K562 (cell line): Measurements from ENCODE around the gene RAP1GAP2. TPM values are rescaled to one million over a fixed set of nuclear protein-coding genes. Genes with fewer than 3 reads are reported as not detected.

Experiments
- ATAC-seq: fragments of 200-7000 bp; cut with Tn5 transposase; 3 replicates; pipeline ENCODE4 v1.9.1; 2020; ENCODE audit warnings: moderate library complexity
- BruUV-seq: library from RNA; stranded (reverse); fragments of 400-500 nt; replicated peaks from 2 replicates; lab custom pipeline; 2021; lab: Mats Ljungman, UMichigan
- CTCF ChIA-PET: fragments of 300-600 bp; formaldehyde crosslinking; extraction: SDS; loops from one replicate; lab custom pipeline; 2021; ENCODE audit warnings: low intra/inter-chr PET ratio; lab: Yijun Ruan, JAX
- POLR2A ChIA-PET: fragments of 300-600, 350-650 bp; sonication (Branson Sonifier 250); formaldehyde crosslinking; extraction: SDS; loops from one replicate; lab custom pipeline; 2021; ENCODE audit warnings: antibody characterized with exemption, inconsistent platforms; lab: Yijun Ruan, JAX
- DNase-seq, 4 experiments: peaks; one replicate each; pipeline versions ENCODE4 v3.0.0 to v3.0.0-alpha.2; 2011 to 2018; ENCODE audit warnings: low spot score in 3 of 4, mixed read lengths in 3 of 4; ENCODE audit errors: extremely low read depth in 1 of 4
- FAIRE-seq: peaks from 2 replicates; lab custom pipeline; 2011; peaks lifted over from hg19 to GRCh38; lab: Jason Lieb, UNC
- H2AFZ ChIP-seq: 2 replicates; pipeline ENCODE4 v1.6.0; 2011; ENCODE audit warnings: low read depth, low read length, control low read depth, inconsistent platforms
- H3K27ac ChIP-seq: fragments of 200-600 bp; 3 replicates; pipeline ENCODE4 v1.8.0; 2011; ENCODE audit warnings: low read depth, mild to moderate bottlenecking, control low read depth, inconsistent platforms, low read length, moderate library complexity, mixed read lengths; ENCODE audit errors: extremely low read depth
- H3K27me3 ChIP-seq, 2 experiments: fragments of 300-600 bp in 1 of 2; 2 replicates in 1 of 2; 3 replicates in 1 of 2; pipeline versions ENCODE4 v1.6.0 to v1.8.0; 2011; ENCODE audit warnings: inconsistent platforms in 2 of 2, low read length in 2 of 2, mild to moderate bottlenecking in 1 of 2, mixed read lengths in 1 of 2, moderate library complexity in 1 of 2; ENCODE audit not compliant: control insufficient read depth in 2 of 2, insufficient read depth in 2 of 2
- H3K36me3 ChIP-seq: fragments of 300-600 bp; 3 replicates; pipeline ENCODE4 v1.8.0; 2011; ENCODE audit warnings: mild to moderate bottlenecking, low read length, inconsistent platforms; ENCODE audit not compliant: control insufficient read depth, insufficient read depth
- H3K4me1 ChIP-seq, 2 experiments: fragments of 200-600 bp in 1 of 2; replicated peaks in 1 of 2; 2 replicates in 1 of 2; 3 replicates in 1 of 2; pipeline versions ENCODE4 v1.5.1 to v1.8.0; 2011; ENCODE audit warnings: inconsistent platforms in 2 of 2, low read length in 2 of 2, mild to moderate bottlenecking in 1 of 2, mixed read lengths in 1 of 2, moderate library complexity in 1 of 2; ENCODE audit not compliant: control insufficient read depth in 2 of 2, insufficient read depth in 2 of 2
- H3K4me2 ChIP-seq: 2 replicates; pipeline ENCODE4 v1.6.1; 2011; ENCODE audit warnings: low read length, control low read depth, inconsistent platforms, mixed read lengths; ENCODE audit not compliant: insufficient read depth
- H3K4me3 ChIP-seq: fragments of 200-600 bp; sonication (generic), shearing (Covaris generic); 2 replicates; pipeline ENCODE4 v1.5.1; 2016; ENCODE audit warnings: control low read depth, inconsistent platforms
- H3K79me2 ChIP-seq: fragments of 200-600 bp; 3 replicates; pipeline ENCODE4 v1.8.0; 2011; ENCODE audit warnings: low read length, inconsistent platforms; ENCODE audit not compliant: control insufficient read depth, insufficient read depth
- H3K9ac ChIP-seq, 2 experiments: 2 replicates each; pipeline versions ENCODE4 v1.6.0 to v1.6.1; 2011; ENCODE audit warnings: low read depth in 2 of 2, low read length in 2 of 2, control low read depth in 1 of 2, inconsistent platforms in 1 of 2, mild to moderate bottlenecking in 1 of 2, mixed read lengths in 1 of 2; ENCODE audit not compliant: insufficient read depth in 1 of 2
- H3K9me1 ChIP-seq: one replicate; pipeline ENCODE4 v1.6.0; 2011; ENCODE audit warnings: inconsistent platforms, mild to moderate bottlenecking, low read length, moderate library complexity; ENCODE audit not compliant: control insufficient read depth, insufficient read depth
- H3K9me3 ChIP-seq: replicated peaks from 2 replicates; pipeline ENCODE4 v1.5.1; 2011; ENCODE audit warnings: low read depth, low read length, inconsistent platforms; ENCODE audit not compliant: control insufficient read depth, insufficient read depth
- H4K20me1 ChIP-seq: replicated peaks from 2 replicates; pipeline ENCODE4 v1.6.1; 2011; ENCODE audit warnings: low read length, inconsistent platforms, mixed read lengths; ENCODE audit not compliant: control insufficient read depth, insufficient read depth
- DMBX1 ChIP-seq: fragments of 250-450 bp; sonication (Bioruptor Pico); IDR thresholded peaks from 2 replicates; pipeline ENCODE4 v1.8.0; 2022; ENCODE audit warnings: inconsistent platforms, mild to moderate bottlenecking, moderate library complexity, borderline replicate concordance
- MEF2D ChIP-seq: conservative IDR thresholded peaks from 2 replicates; pipeline ENCODE4 v1.6.1; 2016; ENCODE audit warnings: low read depth, missing genetic modification characterization, missing compliant biosample characterization
- MLLT1 ChIP-seq, 2 experiments: fragments of 450-650 bp; IDR thresholded peaks; 2 replicates each; pipeline ENCODE4 v1.6.1; 2016
- MYBL2 ChIP-seq, 2 experiments: fragments of 450-650 bp in 1 of 2; sonication (generic) in 1 of 2; formaldehyde crosslinking in 1 of 2; IDR thresholded peaks; 2 replicates each; pipeline versions ENCODE4 v1.6.1 to v1.8.1; 2017 to 2022; ENCODE audit warnings: borderline replicate concordance in 1 of 2, inconsistent platforms in 1 of 2, low read depth in 1 of 2, mild to moderate bottlenecking in 1 of 2, missing genetic modification reagents in 1 of 2, moderate library complexity in 1 of 2
- NRF1 ChIP-seq, 2 experiments: fragments of 450-650 bp; IDR thresholded peaks in 1 of 2; conservative IDR thresholded peaks in 1 of 2; 2 replicates each; pipeline ENCODE4 v1.6.1; 2014; ENCODE audit warnings: mild to moderate bottlenecking in 2 of 2
- RB1 ChIP-seq: fragments of 450-650 bp; IDR thresholded peaks from 2 replicates; pipeline ENCODE4 v1.6.1; 2017; ENCODE audit warnings: low read depth, mild to moderate bottlenecking
- ZC3H11A ChIP-seq: IDR thresholded peaks from 2 replicates; pipeline ENCODE4 v1.6.1; 2012; ENCODE audit warnings: low read depth, low read length, improper control_type of control experiment
- ZFP1 ChIP-seq: fragments of 450-650 bp; formaldehyde crosslinking; IDR thresholded peaks from 2 replicates; pipeline ENCODE4 v1.4.0; 2020; ENCODE audit warnings: mild to moderate bottlenecking, mixed read lengths
- WGBS: fragments of 100-300 bp; shearing (Covaris generic); methylation state at CpG from one replicate; pipeline ENCODE4 v1.1.6; 2016; ENCODE audit warnings: low coverage, mixed read lengths; ENCODE audit not compliant: insufficient coverage; ENCODE audit errors: missing lambda C conversion rate; 5-methylcytosine and 5-hydroxymethylcytosine counted together
- in situ Hi-C: fragments of 300-500 bp; cut with MboI; formaldehyde crosslinking; loops from 4 replicates; pipeline ENCODE4 v1.15.0; 2018; ENCODE audit warnings: inconsistent platforms, mixed read lengths
- intact Hi-C: fragments of 100-400 bp; cut with micrococcal nuclease; formaldehyde crosslinking; loops from 2 replicates; pipeline ENCODE4 v1.14.2; 2022
- polyA plus RNA-seq, 8 experiments: library from polyadenylated mRNA; depleted of rRNA in 4 of 8; stranded (reverse) in 5 of 8; unstranded in 3 of 8; fragments of >200 nt; fragmentation: Nextera tagmentation in 2 of 8; fragmentation: Illumina TruSeq in 1 of 8; extraction: Ambion mirVana in 2 of 8; extraction: Trizol in 1 of 8; gene quantifications; 2 replicates each; pipeline versions ENCODE4 v1.2.1 to v1.2.3, GENCODE V29; 2011 to 2014; ENCODE audit warnings: inconsistent platforms in 1 of 8, missing spikeins in 1 of 8
- total RNA-seq, 7 experiments: library from RNA; depleted of rRNA in 6 of 7; stranded (reverse); fragments of >200 nt in 6 of 7; fragmentation: Illumina TruSeq in 2 of 7; extraction: Trizol in 2 of 7; gene quantifications; 2 replicates each; pipeline versions ENCODE4 v1.2.1 to v1.2.3, GENCODE V29; 2011 to 2021; ENCODE audit warnings: low replicate concordance in 1 of 7

The RAP1GAP2 gene
- total and polyA plus RNA-seq, 9 of the 15 experiments (the other 6 are each of a cell fraction or from before 2014, with no cell fraction given): 0.01 to 1.3 (median 0.42) TPM; not detected in 1

- CTCF ChIA-PET: no interaction called here
Measured at GRCh38 chr17:2830678-2831077, 34.4 kb downstream of the RAP1GAP2 start.

More at GRCh38 chr17:2830678-2831077, 34.4 kb downstream of the RAP1GAP2 start:
- ATAC-seq (no peak), FAIRE-seq (no peak), DNase-seq (no peak)
- H3K9me1 ChIP-seq: no peaks in the 10 kb centered on the region
- no peaks in the 10 kb centered on the region for H3K9me3 ChIP-seq
- WGBS: 49% methylated on average over 2 of the region's 2 CpGs
- no peak overlapping the region for H2AFZ ChIP-seq
- no peak overlapping the region for H3K9ac ChIP-seq
- peaks cover 3 to 8% of the 10 kb centered on the region in 2 experiments; a peak in 3 of 5 replicates for H3K27me3 ChIP-seq
- intact Hi-C loops: no loop called here
- H3K27ac ChIP-seq: no peak overlapping the region
- H3K4me1 ChIP-seq: no peaks in the 10 kb centered on the region; a peak in 1 of 5 replicates
- TF ChIP-seq DMBX1 (CRISPR knock-in tag): no peak
- no peak for TF ChIP-seq ZC3H11A
- TF ChIP-seq NRF1 (conservative IDR thresholded peaks at IDR 0.05 in 1 of 2, IDR thresholded peaks at IDR 0.05 in 1 of 2): no peak
- TF ChIP-seq MLLT1 (IDR thresholded peaks at IDR 0.05): no peak
- no peak for TF ChIP-seq RB1
- TF ChIP-seq ZFP1 (CRISPR knock-in tag): no peak
- no peak for TF ChIP-seq MEF2D (tag)
- no peak for TF ChIP-seq MYBL2 (IDR thresholded peaks at IDR 0.05; ENCODE audit: low read depth)
- TF ChIP-seq MYBL2 (CRISPR knock-in tag; IDR thresholded peaks at IDR 0.05; ENCODE audit: borderline replicate concordance): no peak
- TF ChIP-seq, all 486 proteins: peak for 0
- no peak overlapping the region for H3K4me2 ChIP-seq
- POLR2A ChIA-PET: interaction anchor here (0.7 kb wide), 1 partner anchor 182 kb away, joined by 3 read pairs; no protein-coding TSS in a partner anchor
- H3K36me3 ChIP-seq: no peaks in the 10 kb centered on the region
- no peak overlapping the region for H3K4me3 ChIP-seq
- in situ Hi-C loops: loop anchor here (25.0 kb wide), 1 partner anchor 182 kb away; no protein-coding TSS in a partner anchor
- no peaks in the 10 kb centered on the region for H3K79me2 ChIP-seq
- H4K20me1 ChIP-seq: no peaks in the 10 kb centered on the region
- BruUV-seq: no TSS peak
